ENCODE results near the gene XPNPEP3.
"Not testable (repeated sequence)": the region's sequence is repeated elsewhere in the genome, so short reads cannot be mapped to it uniquely, and the experiment has no call there.

GRCh38 chr22:40868379-40868778 is 11.4 kb downstream of the XPNPEP3 start:
- not testable (repeated sequence) for TF ChIP-seq CTCF (optimal IDR thresholded peaks at IDR 0.05 in 1 of 3, IDR thresholded peaks at IDR 0.05 in 1 of 3, conservative IDR thresholded peaks at IDR 0.05 in 1 of 3; ENCODE audit: extremely low read depth in 1 of 3, insufficient read depth in 2 of 3, low read length in 3 of 3); EZH2 (IDR thresholded peaks at IDR 0.05; ENCODE audit: low read length)

Data from keratinocyte (primary cell).